Measurements from ENCODE around the gene PPEF1. TPM values are rescaled to one million over a fixed set of nuclear protein-coding genes. Genes with fewer than 3 reads are reported as not detected.

Gene PPEF1
- total and polyA plus RNA-seq, 2 experiments from 2014 or later, result 0.76 TPM; not detected in 1

GRCh38 chrX:18855919-18856644 lies 148.6 kb downstream of the PPEF1 start (continued):
- TF ChIP-seq, protein P1, sequence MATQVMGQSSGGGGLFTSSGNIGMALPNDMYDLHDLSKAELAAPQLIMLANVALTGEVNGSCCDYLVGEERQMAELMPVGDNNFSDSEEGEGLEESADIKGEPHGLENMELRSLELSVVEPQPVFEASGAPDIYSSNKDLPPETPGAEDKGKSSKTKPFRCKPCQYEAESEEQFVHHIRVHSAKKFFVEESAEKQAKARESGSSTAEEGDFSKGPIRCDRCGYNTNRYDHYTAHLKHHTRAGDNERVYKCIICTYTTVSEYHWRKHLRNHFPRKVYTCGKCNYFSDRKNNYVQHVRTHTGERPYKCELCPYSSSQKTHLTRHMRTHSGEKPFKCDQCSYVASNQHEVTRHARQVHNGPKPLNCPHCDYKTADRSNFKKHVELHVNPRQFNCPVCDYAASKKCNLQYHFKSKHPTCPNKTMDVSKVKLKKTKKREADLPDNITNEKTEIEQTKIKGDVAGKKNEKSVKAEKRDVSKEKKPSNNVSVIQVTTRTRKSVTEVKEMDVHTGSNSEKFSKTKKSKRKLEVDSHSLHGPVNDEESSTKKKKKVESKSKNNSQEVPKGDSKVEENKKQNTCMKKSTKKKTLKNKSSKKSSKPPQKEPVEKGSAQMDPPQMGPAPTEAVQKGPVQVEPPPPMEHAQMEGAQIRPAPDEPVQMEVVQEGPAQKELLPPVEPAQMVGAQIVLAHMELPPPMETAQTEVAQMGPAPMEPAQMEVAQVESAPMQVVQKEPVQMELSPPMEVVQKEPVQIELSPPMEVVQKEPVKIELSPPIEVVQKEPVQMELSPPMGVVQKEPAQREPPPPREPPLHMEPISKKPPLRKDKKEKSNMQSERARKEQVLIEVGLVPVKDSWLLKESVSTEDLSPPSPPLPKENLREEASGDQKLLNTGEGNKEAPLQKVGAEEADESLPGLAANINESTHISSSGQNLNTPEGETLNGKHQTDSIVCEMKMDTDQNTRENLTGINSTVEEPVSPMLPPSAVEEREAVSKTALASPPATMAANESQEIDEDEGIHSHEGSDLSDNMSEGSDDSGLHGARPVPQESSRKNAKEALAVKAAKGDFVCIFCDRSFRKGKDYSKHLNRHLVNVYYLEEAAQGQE (IDR thresholded peaks at IDR 0.05; ENCODE audit: unreplicated experiment), result no peak
- no peak for TF ChIP-seq ZNF331 (CRISPR knock-in tag; IDR thresholded peaks at IDR 0.05; ENCODE audit: low read depth)
- TF ChIP-seq, protein P2, sequence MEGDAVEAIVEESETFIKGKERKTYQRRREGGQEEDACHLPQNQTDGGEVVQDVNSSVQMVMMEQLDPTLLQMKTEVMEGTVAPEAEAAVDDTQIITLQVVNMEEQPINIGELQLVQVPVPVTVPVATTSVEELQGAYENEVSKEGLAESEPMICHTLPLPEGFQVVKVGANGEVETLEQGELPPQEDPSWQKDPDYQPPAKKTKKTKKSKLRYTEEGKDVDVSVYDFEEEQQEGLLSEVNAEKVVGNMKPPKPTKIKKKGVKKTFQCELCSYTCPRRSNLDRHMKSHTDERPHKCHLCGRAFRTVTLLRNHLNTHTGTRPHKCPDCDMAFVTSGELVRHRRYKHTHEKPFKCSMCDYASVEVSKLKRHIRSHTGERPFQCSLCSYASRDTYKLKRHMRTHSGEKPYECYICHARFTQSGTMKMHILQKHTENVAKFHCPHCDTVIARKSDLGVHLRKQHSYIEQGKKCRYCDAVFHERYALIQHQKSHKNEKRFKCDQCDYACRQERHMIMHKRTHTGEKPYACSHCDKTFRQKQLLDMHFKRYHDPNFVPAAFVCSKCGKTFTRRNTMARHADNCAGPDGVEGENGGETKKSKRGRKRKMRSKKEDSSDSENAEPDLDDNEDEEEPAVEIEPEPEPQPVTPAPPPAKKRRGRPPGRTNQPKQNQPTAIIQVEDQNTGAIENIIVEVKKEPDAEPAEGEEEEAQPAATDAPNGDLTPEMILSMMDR (conservative IDR thresholded peaks at IDR 0.05; ENCODE audit: low read depth in 2 of 2), result no peak
- TF ChIP-seq ETS1 (IDR thresholded peaks at IDR 0.05), result no peak
- TF ChIP-seq JUNB (IDR thresholded peaks at IDR 0.05; ENCODE audit: unreplicated experiment), result no peak
- TF ChIP-seq CREB1 (CRISPR knock-in tag; IDR thresholded peaks at IDR 0.05; ENCODE audit: low read depth), result no peak
- no peak for TF ChIP-seq EZH2 (IDR thresholded peaks at IDR 0.05; ENCODE audit: low read depth, unreplicated experiment)
- TF ChIP-seq EZH2phosphoT487 (IDR thresholded peaks at IDR 0.05; ENCODE audit: unreplicated experiment), result no peak
- TF ChIP-seq NANOG (IDR thresholded peaks at IDR 0.05; ENCODE audit: borderline replicate concordance), result no peak
- no peak for TF ChIP-seq ZNF114 (CRISPR knock-in tag; IDR thresholded peaks at IDR 0.05)
- no peak for TF ChIP-seq POLR2AphosphoS5 (IDR thresholded peaks at IDR 0.05; ENCODE audit: low read depth)

DNA sequence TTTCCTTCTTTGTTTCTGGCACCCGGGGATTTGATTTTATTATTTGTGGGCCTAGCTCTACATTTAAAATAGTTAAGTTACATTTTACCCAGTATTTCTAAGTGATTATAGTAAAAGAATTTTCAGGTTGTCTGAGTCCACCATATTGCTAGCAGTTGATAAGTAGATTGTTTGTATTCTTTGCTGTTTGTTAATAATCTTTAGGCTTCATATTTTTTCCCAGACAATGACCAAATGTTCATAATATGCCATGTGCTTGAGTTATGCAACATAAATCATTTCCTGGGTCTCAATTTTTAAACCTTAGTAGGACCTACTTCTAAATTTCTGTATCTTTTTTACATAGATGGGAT lies 149.2 kb downstream of the PPEF1 start:
- Histone ChIP-seq H2AFZ (no peak overlapping the region), H3K27ac (ENCODE audit: low read depth) (no peak overlapping the region), H3K36me3 (ENCODE audit: insufficient read depth) (no peaks in the 10 kb centered on the region), H3K27me3 (ENCODE audit: insufficient read depth) (no peaks in the 10 kb centered on the region), H3F3A (replicated peaks; ENCODE audit: low read depth) (no peaks in the 10 kb centered on the region), H3K79me2 (replicated peaks; ENCODE audit: insufficient read depth) (no peaks in the 10 kb centered on the region), H3K4me3 (no peak overlapping the region), H3K9me2 (ENCODE audit: insufficient read depth) (no peaks in the 10 kb centered on the region), H4K20me1 (replicated peaks; ENCODE audit: insufficient read depth) (no peaks in the 10 kb centered on the region), H3K4me2 (no peak overlapping the region), H3K4me1 (ENCODE audit: insufficient read depth) (no peaks in the 10 kb centered on the region)
- H3K27me3 Mint-ChIP-seq (ENCODE audit: insufficient read depth, low read depth, poor library complexity), result peaks cover 4% of the 10 kb centered on the region
- H3K9me3 Mint-ChIP-seq, result no peaks in the 10 kb centered on the region; the same call in 2 of the 3 replicates
- H3K36me3 Mint-ChIP-seq (ENCODE audit: low read depth), result no peaks in the 10 kb centered on the region
- no peak overlapping the region for H3K27ac Mint-ChIP-seq
- H3K4me1 Mint-ChIP-seq, result no peaks in the 10 kb centered on the region; the same call in 2 of the 3 replicates
- DNase-seq (ENCODE audit: low spot score) (no peak), ATAC-seq (no peak)
- H3K4me3 Mint-ChIP-seq, result no peak overlapping the region
- TF ChIP-seq EZH2 (IDR thresholded peaks at IDR 0.05; ENCODE audit: low read depth, unreplicated experiment) (no peak), EZH2phosphoT487 (IDR thresholded peaks at IDR 0.05; ENCODE audit: unreplicated experiment) (no peak), POLR2AphosphoS5 (IDR thresholded peaks at IDR 0.05; ENCODE audit: low read depth) (no peak), STAT1 (IDR thresholded peaks at IDR 0.05; ENCODE audit: unreplicated experiment) (no peak), ZNF331 (CRISPR knock-in tag; IDR thresholded peaks at IDR 0.05; ENCODE audit: low read depth) (no peak), NANOG (IDR thresholded peaks at IDR 0.05; ENCODE audit: borderline replicate concordance) (no peak), CREB1 (CRISPR knock-in tag; IDR thresholded peaks at IDR 0.05; ENCODE audit: low read depth) (no peak)
- TF ChIP-seq, protein P1 (IDR thresholded peaks at IDR 0.05; ENCODE audit: unreplicated experiment), result no peak

Data from GM23338 (cell line).